Adrenal gland (tissue), 5 donors: ENCODE measurements around the gene OR7A10.

ENCODE experiments used
- POLR2A ChIP-seq, 2 donors: fragments of 450-650 bp; IDR thresholded peaks; one replicate each; pipeline ENCODE4 v1.6.1; 2017; ENCODE audit warnings: antibody characterized with exemption in 2 of 2, mild to moderate bottlenecking in 2 of 2, moderate library complexity in 1 of 2
- TF ChIP-seq, protein P1 (sequence below), 6 experiments: fragments of 450-650 bp in 4 of 6; fragments of 200-600 bp in 2 of 6; sonication (generic) in 1 of 6; IDR thresholded peaks; 1 replicate in 5 of 6; 2 replicates in 1 of 6; pipeline versions ENCODE4 v1.5.1 to v1.8.0; 2016 to 2021; ENCODE audit warnings: antibody characterized with exemption in 6 of 6, mild to moderate bottlenecking in 2 of 6, moderate library complexity in 1 of 6
- donor health status: DM: no; HTN: no; CAD: no.

DNA sequence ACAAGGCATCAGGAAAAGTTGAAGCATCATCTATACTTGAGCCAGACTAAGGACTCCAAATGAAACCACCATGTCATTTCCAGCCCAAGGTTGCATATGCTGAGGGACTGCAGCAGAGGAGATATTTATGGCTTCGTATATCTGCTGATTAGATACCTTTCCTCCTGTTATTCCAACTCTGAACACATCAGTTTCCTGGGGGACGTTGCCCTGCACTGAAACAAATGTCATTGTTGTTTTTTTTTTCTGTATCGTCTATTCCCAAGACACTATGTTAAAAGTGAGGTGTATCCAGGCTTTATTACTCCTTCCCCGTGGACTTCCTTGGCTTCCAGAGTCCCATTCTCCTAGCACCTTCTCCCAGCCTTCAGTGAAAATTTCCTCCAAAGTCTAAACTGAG lies 37.3 kb upstream of the OR7A10 start, which contains the start of gene OR7A17:
- no peak for TF ChIP-seq POLR2A (IDR thresholded peaks at IDR 0.05)
- TF ChIP-seq, protein P1, sequence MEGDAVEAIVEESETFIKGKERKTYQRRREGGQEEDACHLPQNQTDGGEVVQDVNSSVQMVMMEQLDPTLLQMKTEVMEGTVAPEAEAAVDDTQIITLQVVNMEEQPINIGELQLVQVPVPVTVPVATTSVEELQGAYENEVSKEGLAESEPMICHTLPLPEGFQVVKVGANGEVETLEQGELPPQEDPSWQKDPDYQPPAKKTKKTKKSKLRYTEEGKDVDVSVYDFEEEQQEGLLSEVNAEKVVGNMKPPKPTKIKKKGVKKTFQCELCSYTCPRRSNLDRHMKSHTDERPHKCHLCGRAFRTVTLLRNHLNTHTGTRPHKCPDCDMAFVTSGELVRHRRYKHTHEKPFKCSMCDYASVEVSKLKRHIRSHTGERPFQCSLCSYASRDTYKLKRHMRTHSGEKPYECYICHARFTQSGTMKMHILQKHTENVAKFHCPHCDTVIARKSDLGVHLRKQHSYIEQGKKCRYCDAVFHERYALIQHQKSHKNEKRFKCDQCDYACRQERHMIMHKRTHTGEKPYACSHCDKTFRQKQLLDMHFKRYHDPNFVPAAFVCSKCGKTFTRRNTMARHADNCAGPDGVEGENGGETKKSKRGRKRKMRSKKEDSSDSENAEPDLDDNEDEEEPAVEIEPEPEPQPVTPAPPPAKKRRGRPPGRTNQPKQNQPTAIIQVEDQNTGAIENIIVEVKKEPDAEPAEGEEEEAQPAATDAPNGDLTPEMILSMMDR (IDR thresholded peaks at IDR 0.05): no peak
